ENCODE data around the gene GSAP. TPM values are rescaled to one million over a fixed set of nuclear protein-coding genes. Genes with fewer than 3 reads are reported as not detected.

Gene GSAP
- total and polyA plus RNA-seq, 2 of the 4 experiments (the other 2 are of a cell fraction) = 1.6 to 1.8 TPM

DNA sequence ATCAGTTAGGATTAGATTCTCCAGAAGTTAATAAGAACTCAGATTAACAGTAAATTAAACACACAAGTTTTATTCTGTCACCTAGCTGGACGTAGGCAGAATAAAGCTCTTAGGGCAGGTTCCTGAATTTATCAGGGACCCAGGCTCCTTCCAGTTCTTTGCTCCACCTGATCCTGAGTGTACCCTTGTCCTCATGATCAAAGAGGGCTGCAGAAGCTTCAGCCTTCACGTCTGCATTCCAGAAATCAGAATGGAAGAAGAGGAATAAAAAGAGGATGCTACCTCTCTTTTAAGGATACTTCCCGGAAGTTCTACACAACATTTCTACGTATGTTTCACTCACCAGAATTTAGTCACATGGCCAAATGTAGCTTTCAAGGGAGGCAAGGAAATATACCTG, 1.7 kb upstream of the GSAP start:
- no peak overlapping the region for H3K4ac ChIP-seq (ENCODE audit: low read depth, low read length)
- H2BK5ac ChIP-seq (ENCODE audit: low read depth, low read length, poor library complexity, severe bottlenecking) = no peak overlapping the region
- H2AK9ac ChIP-seq (replicated peaks; ENCODE audit: low read depth, low read length, poor library complexity) = no peak overlapping the region
- in situ Hi-C loops (cut with MboI; ENCODE audit: low sequenced_read_pairs) (no loop called here), intact Hi-C loops (cut with micrococcal nuclease) (no loop called here), dilution Hi-C loops (cut with HindIII; ENCODE audit: low sequenced_read_pairs, unreplicated experiment) (no loop called here)
- H3K14ac ChIP-seq (replicated peaks; ENCODE audit: low read depth, low read length) = no peak overlapping the region
- no peak for ATAC-seq (ENCODE audit: low read depth)
- H3K56ac ChIP-seq (ENCODE audit: extremely low read depth, insufficient read depth, low read length) = no peak overlapping the region
- H2BK120ac ChIP-seq (ENCODE audit: low read depth, low read length) = no peak overlapping the region
- no peak overlapping the region for H3K18ac ChIP-seq (ENCODE audit: low read depth, low read length)
- no peak overlapping the region for H3K4me2 ChIP-seq (ENCODE audit: low read depth, low read length)
- H3K4me1 ChIP-seq (ENCODE audit: control insufficient read depth, insufficient read depth, low read length) = peaks cover 3% of the 10 kb centered on the region
- TF ChIP-seq RFX5 (IDR thresholded peaks at IDR 0.05; ENCODE audit: low read depth, low read length) (no peak), MAZ (IDR thresholded peaks at IDR 0.05; ENCODE audit: borderline replicate concordance, low read depth, low read length) (no peak), USF2 (IDR thresholded peaks at IDR 0.05; ENCODE audit: low read depth, low read length) (no peak), CTCF (conservative IDR thresholded peaks at IDR 0.05; ENCODE audit: low read depth, low read length) (no peak), MXI1 (IDR thresholded peaks at IDR 0.05; ENCODE audit: borderline replicate concordance, low read depth, low read length) (no peak), CEBPB (IDR thresholded peaks at IDR 0.05; ENCODE audit: low read depth, low read length) (no peak), CHD1 (IDR thresholded peaks at IDR 0.05; ENCODE audit: low read depth, low read length) (no peak)
- H2BK20ac ChIP-seq (ENCODE audit: low read depth, low read length) = no peak overlapping the region
- no peak overlapping the region for H3K27ac ChIP-seq (ENCODE audit: insufficient read depth, low read length)
- H2BK15ac ChIP-seq (ENCODE audit: low read depth, low read length) = no peak overlapping the region
- H2AFZ ChIP-seq (replicated peaks; ENCODE audit: low read length, poor library complexity) = no peak overlapping the region
- H2AK5ac ChIP-seq (ENCODE audit: low read depth, low read length) = no peak overlapping the region
- no peaks in the 10 kb centered on the region for H4K20me1 ChIP-seq (ENCODE audit: insufficient read depth, low read length)
- H4K91ac ChIP-seq (ENCODE audit: insufficient read depth, low read depth, low read length) = no peak overlapping the region
- no peak overlapping the region for H4K8ac ChIP-seq (ENCODE audit: low read depth in 2 of 2, low read length in 2 of 2)
- no peak overlapping the region for H4K5ac ChIP-seq (ENCODE audit: low read depth, low read length)
- peaks cover 0 to 11% of the 10 kb centered on the region in 2 experiments; a peak in 1 of 4 replicates for H3K79me1 ChIP-seq (ENCODE audit: low read depth in 1 of 2, low read length in 2 of 2)
- H3K9me1 ChIP-seq (ENCODE audit: insufficient read depth, low read length) = no peaks in the 10 kb centered on the region
- ChIA-PET POLR2A (ENCODE audit: unreplicated experiment) (no interaction called here), CTCF (interaction anchor here (0.9 kb wide), 1 partner anchor 11 kb away, joined by 3 read pairs; no protein-coding TSS in a partner anchor)
- BruUV-seq (replicated peaks) = no TSS peak
- H3K36me3 ChIP-seq (ENCODE audit: control insufficient read depth, insufficient read depth, low read length) = no peaks in the 10 kb centered on the region
- no peak for DNase-seq
- H3K9me3 ChIP-seq (ENCODE audit: control insufficient read depth, insufficient read depth, low read length) = no peaks in the 10 kb centered on the region
- H3K9ac ChIP-seq (ENCODE audit: low read depth, low read length) = no peak overlapping the region
- no CpG with 5 or more reads among the region's 4 CpGs for WGBS, 2 experiments (ENCODE audit: extremely low coverage in 2 of 2, insufficient read length in 1 of 2)
- H3K27me3 ChIP-seq (ENCODE audit: control insufficient read depth, insufficient read depth, low read length) = no peaks in the 10 kb centered on the region
- no peak overlapping the region for H3K23ac ChIP-seq (ENCODE audit: low read depth, low read length)
- no peak overlapping the region for H3K4me3 ChIP-seq (ENCODE audit: insufficient read depth, low read depth, low read length)

Data from IMR-90 (cell line).